Nephron (organoid): ENCODE measurements around the gene GTF2H1.

Source experiments
- H3K27ac Mint-ChIP-seq, 3 experiments: 2 replicates each; pipeline ENCODE4 v1.8.0; 2020; ENCODE audit warnings: mixed read lengths in 3 of 3, mild to moderate bottlenecking in 2 of 3, moderate library complexity in 1 of 3
- H3K27me3 Mint-ChIP-seq: 2 replicates; pipeline ENCODE4 v1.8.0; 2021; ENCODE audit warnings: low read depth, mild to moderate bottlenecking, moderate library complexity, mixed read lengths
- H3K36me3 Mint-ChIP-seq: 2 replicates; pipeline ENCODE4 v1.8.0; 2020; ENCODE audit warnings: low read depth, mixed read lengths
- H3K4me1 Mint-ChIP-seq: 2 replicates; pipeline ENCODE4 v1.8.0; 2020; ENCODE audit warnings: mixed read lengths
- H3K4me3 Mint-ChIP-seq, 3 experiments: 2 replicates each; pipeline ENCODE4 v1.8.0; 2020; ENCODE audit warnings: mild to moderate bottlenecking in 3 of 3, mixed read lengths in 3 of 3, moderate library complexity in 2 of 3
- H3K9me3 Mint-ChIP-seq: 2 replicates; pipeline ENCODE4 v1.8.0; 2020; ENCODE audit warnings: mixed read lengths
- CTCF ChIP-seq, 3 experiments: fragments of 200-600 bp; sonication (generic); IDR thresholded peaks; one replicate each; pipeline ENCODE4 v1.5.0; 2021; ENCODE audit warnings: antibody characterized with exemption in 3 of 3; ENCODE audit not compliant: unreplicated experiment in 3 of 3

GTF2H1 gene

GRCh38 chr11:18313965-18314763 lies 8.2 kb upstream of the GTF2H1 start:
- TF ChIP-seq CTCF (IDR thresholded peaks at IDR 0.05; ENCODE audit: unreplicated experiment in 3 of 3), result no peak
- no peaks in the 10 kb centered on the region for H3K27me3 Mint-ChIP-seq

GRCh38 chr11:18314784-18315523 lies 7.4 kb upstream of the GTF2H1 start:
- no peak overlapping the region for H3K4me3 Mint-ChIP-seq
- H3K9me3 Mint-ChIP-seq, result no peaks in the 10 kb centered on the region
- no peaks in the 10 kb centered on the region for H3K27me3 Mint-ChIP-seq
- no peak for TF ChIP-seq CTCF (IDR thresholded peaks at IDR 0.05; ENCODE audit: unreplicated experiment in 3 of 3)
- H3K4me1 Mint-ChIP-seq, result peaks cover 22% of the 10 kb centered on the region
- peaks cover 15% of the 10 kb centered on the region for H3K36me3 Mint-ChIP-seq
- H3K27ac Mint-ChIP-seq, result peak overlapping the region; percentile 22 to 54 (median 34)

More at GRCh38 chr11:18313965-18314763, 8.2 kb upstream of the GTF2H1 start:
- Mint-ChIP-seq H3K4me3 (no peak overlapping the region), H3K9me3 (no peaks in the 10 kb centered on the region), H3K4me1 (peaks cover 14% of the 10 kb centered on the region), H3K36me3 (peaks cover 16% of the 10 kb centered on the region), H3K27ac (peak overlapping the region in 2 of 3 experiments; percentile 22 to 34)

- H3K36me3 Mint-ChIP-seq, result peaks cover 10% of the 10 kb centered on the region
- TF ChIP-seq CTCF (IDR thresholded peaks at IDR 0.05; ENCODE audit: unreplicated experiment in 3 of 3), result no peak
- H3K9me3 Mint-ChIP-seq, result no peaks in the 10 kb centered on the region
- peaks cover 31% of the 10 kb centered on the region for H3K4me1 Mint-ChIP-seq
- no peaks in the 10 kb centered on the region for H3K27me3 Mint-ChIP-seq
- H3K4me3 Mint-ChIP-seq, result no peak overlapping the region
- no peak overlapping the region for H3K27ac Mint-ChIP-seq
These were observed 6.5 kb upstream of the GTF2H1 start for GRCh38 chr11:18315893-18316292.

GRCh38 chr11:18317551-18317950 lies 4.8 kb upstream of the GTF2H1 start:
- Mint-ChIP-seq H3K27ac (no peak overlapping the region), H3K36me3 (peaks cover 4% of the 10 kb centered on the region), H3K27me3 (no peaks in the 10 kb centered on the region), H3K4me3 (no peak overlapping the region), H3K4me1 (peaks cover 45% of the 10 kb centered on the region), H3K9me3 (no peaks in the 10 kb centered on the region)
- TF ChIP-seq CTCF (IDR thresholded peaks at IDR 0.05; ENCODE audit: unreplicated experiment in 3 of 3), result no peak

- H3K4me3 Mint-ChIP-seq, result peak overlapping the region; percentile 36 to 78 (median 64)
- H3K27ac Mint-ChIP-seq, result peak overlapping the region in 2 of 3 experiments; percentile 0 to 44
- H3K36me3 Mint-ChIP-seq, result peaks cover 10% of the 10 kb centered on the region
- H3K9me3 Mint-ChIP-seq, result no peaks in the 10 kb centered on the region
- H3K27me3 Mint-ChIP-seq, result no peaks in the 10 kb centered on the region
- peaks cover 56% of the 10 kb centered on the region for H3K4me1 Mint-ChIP-seq
- no peak for TF ChIP-seq CTCF (IDR thresholded peaks at IDR 0.05; ENCODE audit: unreplicated experiment in 3 of 3)
These were observed 2.5 kb upstream of the GTF2H1 start for GRCh38 chr11:18319914-18320313.
